Measurements from ENCODE around the gene GIMAP6. TPM values are rescaled to one million over a fixed set of nuclear protein-coding genes. Genes with fewer than 3 reads are reported as not detected.
"Not testable (repeated sequence)": the region's sequence is repeated elsewhere in the genome, so short reads cannot be mapped to it uniquely, and the experiment has no call there.

Gene GIMAP6
- not detected for polyA plus RNA-seq (2013, experiment 1 of 2)
- not detected for polyA plus RNA-seq (2013, experiment 2 of 2)

GRCh38 chr7:150631866-150632864 lies at the start of gene GIMAP6:
TSS of gene GIMAP6 (minus strand) at chr7:150632385. CDS start at chr7:150630142, 2,243 bp downstream.
- WGBS = 76% methylated on average over 9 of the region's 9 CpGs
- H3K23ac ChIP-seq (ENCODE audit: low read length in 2 of 2) = no peak within 1 kb of the TSS

GRCh38 chr7:150680364-150680763 lies 48.2 kb upstream of the GIMAP6 start:
- not testable (repeated sequence) for H2BK5ac ChIP-seq (ENCODE audit: low read depth, low read length, poor library complexity, severe bottlenecking); H3K4me3 ChIP-seq (ENCODE audit: insufficient read depth in 1 of 2, low read depth in 1 of 2, low read length in 2 of 2); H3K9ac ChIP-seq (ENCODE audit: low read length); H3K18ac ChIP-seq (ENCODE audit: low read depth in 1 of 2, low read length in 2 of 2); H3K27me3 ChIP-seq (ENCODE audit: control insufficient read depth in 1 of 2, insufficient read depth in 1 of 2, low read length in 2 of 2); H3K23ac ChIP-seq (ENCODE audit: low read length in 2 of 2); H3K4me2 ChIP-seq (ENCODE audit: low read length, poor library complexity, severe bottlenecking); H3K9me3 ChIP-seq (ENCODE audit: control insufficient read depth, low read length); H2AK5ac ChIP-seq (ENCODE audit: low read length, severe bottlenecking); H3K27ac ChIP-seq (ENCODE audit: low read length, poor library complexity, severe bottlenecking); H3K79me1 ChIP-seq (replicated peaks; ENCODE audit: low read length, poor library complexity, severe bottlenecking); H2BK120ac ChIP-seq (ENCODE audit: low read depth, low read length); H2BK15ac ChIP-seq (ENCODE audit: low read depth, poor library complexity, severe bottlenecking); H2BK12ac ChIP-seq (ENCODE audit: low read length in 2 of 2); H4K8ac ChIP-seq (ENCODE audit: low read length); H2AFZ ChIP-seq (ENCODE audit: low read depth, low read length); H4K91ac ChIP-seq (ENCODE audit: low read length); DNase-seq; H3K36me3 ChIP-seq (ENCODE audit: control insufficient read depth in 1 of 2, insufficient read depth in 2 of 2, low read depth in 1 of 2, low read length in 2 of 2); H3K4ac ChIP-seq (ENCODE audit: low read depth in 1 of 2, low read length in 2 of 2); H3K4me1 ChIP-seq (ENCODE audit: control insufficient read depth, insufficient read depth, low read depth, low read length); H3K14ac ChIP-seq (ENCODE audit: low read length in 2 of 2)
- WGBS = no CpG with 5 or more reads among the region's 2 CpGs

More at GRCh38 chr7:150631866-150632864, at the start of gene GIMAP6:
- Histone ChIP-seq H2BK15ac (ENCODE audit: low read depth, poor library complexity, severe bottlenecking) (no peak within 1 kb of the TSS), H2AK5ac (ENCODE audit: low read length, severe bottlenecking) (no peak within 1 kb of the TSS), H3K4me1 (ENCODE audit: control insufficient read depth, insufficient read depth, low read depth, low read length) (no peaks in the 10 kb centered on the region), H4K8ac (ENCODE audit: low read length) (no peak within 1 kb of the TSS), H3K9ac (ENCODE audit: low read length) (no peak within 1 kb of the TSS), H3K27ac (ENCODE audit: low read length, poor library complexity, severe bottlenecking) (no peak within 1 kb of the TSS), H2BK5ac (ENCODE audit: low read depth, low read length, poor library complexity, severe bottlenecking) (no peak within 1 kb of the TSS), H3K14ac (ENCODE audit: low read length in 2 of 2) (no peak within 1 kb of the TSS), H3K27me3 (ENCODE audit: control insufficient read depth in 1 of 2, insufficient read depth in 1 of 2, low read length in 2 of 2) (no peaks in the 10 kb centered on the region), H2BK120ac (ENCODE audit: low read depth, low read length) (no peak within 1 kb of the TSS), H2AFZ (ENCODE audit: low read depth, low read length) (no peak within 1 kb of the TSS), H3K18ac (ENCODE audit: low read depth in 1 of 2, low read length in 2 of 2) (no peak within 1 kb of the TSS), H4K91ac (ENCODE audit: low read length) (no peak within 1 kb of the TSS), H3K4ac (ENCODE audit: low read depth in 1 of 2, low read length in 2 of 2) (no peak within 1 kb of the TSS), H2BK12ac (ENCODE audit: low read length in 2 of 2) (no peak within 1 kb of the TSS), H3K9me3 (ENCODE audit: control insufficient read depth, low read length) (no peaks in the 10 kb centered on the region), H3K79me1 (replicated peaks; ENCODE audit: low read length, poor library complexity, severe bottlenecking) (no peaks in the 10 kb centered on the region), H3K4me2 (ENCODE audit: low read length, poor library complexity, severe bottlenecking) (no peak within 1 kb of the TSS), H3K4me3 (ENCODE audit: insufficient read depth in 1 of 2, low read depth in 1 of 2, low read length in 2 of 2) (no peak within 1 kb of the TSS), H3K36me3 (ENCODE audit: control insufficient read depth in 1 of 2, insufficient read depth in 2 of 2, low read depth in 1 of 2, low read length in 2 of 2) (no peaks in the 10 kb centered on the region)
- DNase-seq = no peak

- H3K14ac ChIP-seq (ENCODE audit: low read length in 2 of 2); H2BK120ac ChIP-seq (ENCODE audit: low read depth, low read length); H2AK5ac ChIP-seq (ENCODE audit: low read length, severe bottlenecking); H3K18ac ChIP-seq (ENCODE audit: low read depth in 1 of 2, low read length in 2 of 2); H3K23ac ChIP-seq (ENCODE audit: low read length in 2 of 2); H3K4ac ChIP-seq (ENCODE audit: low read depth in 1 of 2, low read length in 2 of 2); H3K36me3 ChIP-seq (ENCODE audit: control insufficient read depth in 1 of 2, insufficient read depth in 2 of 2, low read depth in 1 of 2, low read length in 2 of 2); H3K4me1 ChIP-seq (ENCODE audit: control insufficient read depth, insufficient read depth, low read depth, low read length); H3K27me3 ChIP-seq (ENCODE audit: control insufficient read depth in 1 of 2, insufficient read depth in 1 of 2, low read length in 2 of 2); H2AFZ ChIP-seq (ENCODE audit: low read depth, low read length); H3K4me2 ChIP-seq (ENCODE audit: low read length, poor library complexity, severe bottlenecking); H3K9ac ChIP-seq (ENCODE audit: low read length); H4K8ac ChIP-seq (ENCODE audit: low read length); H3K27ac ChIP-seq (ENCODE audit: low read length, poor library complexity, severe bottlenecking); H3K4me3 ChIP-seq (ENCODE audit: insufficient read depth in 1 of 2, low read depth in 1 of 2, low read length in 2 of 2); H3K79me1 ChIP-seq (replicated peaks; ENCODE audit: low read length, poor library complexity, severe bottlenecking); H4K91ac ChIP-seq (ENCODE audit: low read length); H2BK12ac ChIP-seq (ENCODE audit: low read length in 2 of 2); H2BK5ac ChIP-seq (ENCODE audit: low read depth, low read length, poor library complexity, severe bottlenecking); H3K9me3 ChIP-seq (ENCODE audit: control insufficient read depth, low read length); H2BK15ac ChIP-seq (ENCODE audit: low read depth, poor library complexity, severe bottlenecking); DNase-seq: not testable (repeated sequence)
- WGBS = 64% methylated on average over 11 of the region's 11 CpGs
These were observed 46.4 kb upstream of the GIMAP6 start for GRCh38 chr7:150678601-150679000.

- not testable (repeated sequence) for H3K4me2 ChIP-seq (ENCODE audit: low read length, poor library complexity, severe bottlenecking); H3K14ac ChIP-seq (ENCODE audit: low read length in 2 of 2); H3K27ac ChIP-seq (ENCODE audit: low read length, poor library complexity, severe bottlenecking)
These were observed 44.7 kb upstream of the GIMAP6 start for GRCh38 chr7:150676854-150677253.

More at GRCh38 chr7:150676854-150677253, 44.7 kb upstream of the GIMAP6 start:
- H3K36me3 ChIP-seq (ENCODE audit: control insufficient read depth in 1 of 2, insufficient read depth in 2 of 2, low read depth in 1 of 2, low read length in 2 of 2); H4K91ac ChIP-seq (ENCODE audit: low read length); H2AK5ac ChIP-seq (ENCODE audit: low read length, severe bottlenecking); H3K9ac ChIP-seq (ENCODE audit: low read length); H3K27me3 ChIP-seq (ENCODE audit: control insufficient read depth in 1 of 2, insufficient read depth in 1 of 2, low read length in 2 of 2); H2BK15ac ChIP-seq (ENCODE audit: low read depth, poor library complexity, severe bottlenecking); H3K4me1 ChIP-seq (ENCODE audit: control insufficient read depth, insufficient read depth, low read depth, low read length); H3K4ac ChIP-seq (ENCODE audit: low read depth in 1 of 2, low read length in 2 of 2); H3K79me1 ChIP-seq (replicated peaks; ENCODE audit: low read length, poor library complexity, severe bottlenecking); DNase-seq; H3K18ac ChIP-seq (ENCODE audit: low read depth in 1 of 2, low read length in 2 of 2); H2BK5ac ChIP-seq (ENCODE audit: low read depth, low read length, poor library complexity, severe bottlenecking); H4K8ac ChIP-seq (ENCODE audit: low read length); H2BK120ac ChIP-seq (ENCODE audit: low read depth, low read length); H3K23ac ChIP-seq (ENCODE audit: low read length in 2 of 2); H3K4me3 ChIP-seq (ENCODE audit: insufficient read depth in 1 of 2, low read depth in 1 of 2, low read length in 2 of 2); H2BK12ac ChIP-seq (ENCODE audit: low read length in 2 of 2); H3K9me3 ChIP-seq (ENCODE audit: control insufficient read depth, low read length); H2AFZ ChIP-seq (ENCODE audit: low read depth, low read length): not testable (repeated sequence)
- WGBS = 88% methylated on average over 1 of the region's 3 CpGs

Data from mesenchymal stem cell (in vitro differentiated cells and primary cell).